Bronchial epithelial cell (primary cell): ENCODE results near the gene WDR45B. TPM values are rescaled to one million over a fixed set of nuclear protein-coding genes. Genes with fewer than 3 reads are reported as not detected.

Experiments used
- DNase-seq: peaks from one replicate; pipeline ENCODE4 v3.0.0-alpha.2; 2010; ENCODE audit warnings: low read depth
- FAIRE-seq: peaks from 2 replicates; lab custom pipeline; 2011; peaks lifted over from hg19 to GRCh38; lab: Jason Lieb, UNC
- H3K27me3 ChIP-seq: 2 replicates; pipeline ENCODE4 v1.5.1; 2011; ENCODE audit warnings: low read length; ENCODE audit not compliant: control insufficient read depth, insufficient read depth
- H3K36me3 ChIP-seq: 2 replicates; pipeline ENCODE4 v1.5.1; 2011; ENCODE audit warnings: low read length; ENCODE audit not compliant: control insufficient read depth, insufficient read depth
- H3K4me3 ChIP-seq: 2 replicates; pipeline ENCODE4 v1.5.1; 2011; ENCODE audit warnings: mild to moderate bottlenecking, low read depth, low read length, control low read depth
- CTCF ChIP-seq: IDR thresholded peaks from 2 replicates; pipeline ENCODE4 v1.5.1; 2011; ENCODE audit warnings: mild to moderate bottlenecking, moderate library complexity, low read length, control low read depth, inconsistent platforms; ENCODE audit not compliant: insufficient read depth, severe bottlenecking
- total RNA-seq: library from RNA; depleted of rRNA; stranded (reverse); fragments of >200 nt; gene quantifications from 2 replicates; pipeline ENCODE4 v1.2.1, GENCODE V29; 2014

Gene WDR45B
- total RNA-seq, 1 donor from 2014 or later = 90.8 TPM

DNA sequence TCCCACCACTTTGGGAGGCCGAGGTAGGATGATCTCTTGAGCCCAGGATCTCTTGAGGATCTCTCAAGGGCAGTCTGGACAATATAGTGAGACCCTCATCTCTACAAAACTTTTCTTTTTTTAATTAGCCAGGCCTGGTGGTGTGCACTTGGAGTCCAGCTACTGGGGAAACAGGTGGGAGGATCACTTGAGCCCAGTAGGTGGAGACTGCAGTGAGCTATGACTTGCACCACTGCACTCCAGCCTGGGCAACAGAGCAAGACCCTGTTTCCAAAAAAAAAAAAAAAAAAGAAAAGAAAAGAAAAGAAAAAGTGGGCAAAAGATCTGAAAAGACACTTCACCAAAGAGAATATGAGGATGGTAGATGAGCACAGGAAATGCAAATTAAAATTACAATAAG lies 35.3 kb upstream of the WDR45B start:
- no peak for TF ChIP-seq CTCF
- DNase-seq = no peak
- no peaks in the 10 kb centered on the region for H3K27me3 ChIP-seq
- no peaks in the 10 kb centered on the region for H3K36me3 ChIP-seq
- no peak for FAIRE-seq
- H3K4me3 ChIP-seq = no peak overlapping the region

GRCh38 chr17:82681547-82681946 lies 33.3 kb upstream of the WDR45B start:
- FAIRE-seq (no peak), DNase-seq (no peak)
- no peak for TF ChIP-seq CTCF
- Histone ChIP-seq H3K36me3 (no peaks in the 10 kb centered on the region), H3K4me3 (no peak overlapping the region), H3K27me3 (no peaks in the 10 kb centered on the region)

- no peak for TF ChIP-seq CTCF
- Histone ChIP-seq H3K27me3 (no peaks in the 10 kb centered on the region), H3K4me3 (no peak overlapping the region), H3K36me3 (no peaks in the 10 kb centered on the region)
- no peak for FAIRE-seq
- no peak for DNase-seq
These were observed 31.6 kb upstream of the WDR45B start for GRCh38 chr17:82679586-82680465.

- H3K27me3 ChIP-seq = no peaks in the 10 kb centered on the region
- no peak for DNase-seq
- H3K36me3 ChIP-seq = no peaks in the 10 kb centered on the region
- H3K4me3 ChIP-seq = no peak overlapping the region
- no peak for TF ChIP-seq CTCF
- FAIRE-seq = no peak
These were observed 30.1 kb upstream of the WDR45B start for GRCh38 chr17:82678265-82678891.

DNA sequence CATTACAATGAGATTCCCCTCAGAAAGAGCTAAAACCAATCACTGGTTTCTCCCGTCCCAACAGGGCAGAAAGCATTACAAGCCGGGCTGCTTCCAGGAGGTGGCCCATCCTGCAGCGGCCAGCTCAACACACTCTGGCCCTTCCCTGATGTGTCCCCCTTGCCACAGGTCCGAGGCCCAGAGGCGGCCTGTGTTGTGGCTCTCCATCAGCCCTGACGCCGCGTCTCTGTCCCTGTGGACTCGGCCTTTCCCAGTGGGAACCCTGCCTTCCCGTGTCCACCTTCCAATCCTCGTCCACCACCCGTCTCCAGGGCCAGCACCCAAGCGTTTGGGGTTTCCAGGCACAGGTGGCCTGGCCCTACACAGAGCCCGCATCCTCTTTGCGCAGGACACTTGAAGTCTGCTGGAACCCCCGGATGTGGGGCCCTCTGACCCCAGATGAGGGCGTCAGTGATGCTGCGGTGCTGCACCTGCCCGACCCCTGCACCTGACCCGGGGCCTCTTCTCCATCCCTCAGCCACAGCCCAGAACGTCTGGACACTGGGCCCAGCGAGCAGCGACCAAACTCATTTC lies 29.2 kb upstream of the WDR45B start:
- FAIRE-seq (no peak), DNase-seq (no peak)
- H3K27me3 ChIP-seq = no peaks in the 10 kb centered on the region
- no peak overlapping the region for H3K4me3 ChIP-seq
- TF ChIP-seq CTCF = no peak
- no peaks in the 10 kb centered on the region for H3K36me3 ChIP-seq
